ENCODE data around the gene STOX2.

The STOX2 gene

DNA sequence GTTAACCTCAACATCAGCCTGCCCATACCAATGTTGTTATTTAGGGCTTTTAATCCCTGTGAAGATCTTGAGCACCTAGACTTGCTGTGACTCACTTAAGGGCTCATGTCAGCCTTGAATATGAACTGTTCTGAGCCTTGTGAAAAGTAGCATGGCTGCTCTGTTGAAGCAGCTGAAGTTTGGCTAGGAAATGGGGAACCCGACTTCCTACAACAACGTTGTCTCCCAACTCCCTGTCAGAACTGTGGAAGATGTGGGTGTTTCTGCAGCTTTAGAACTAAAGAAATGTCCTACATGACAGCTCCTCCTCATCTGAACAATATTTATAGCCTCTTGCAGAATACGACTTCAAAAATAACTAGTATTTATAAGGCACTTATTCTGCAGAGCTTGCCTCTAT, 27.5 kb downstream of the STOX2 start:
- TF ChIP-seq TAF1 (IDR thresholded peaks at IDR 0.05; ENCODE audit: borderline replicate concordance, insufficient read depth, low read length): no peak
- TF ChIP-seq FOXP2 (optimal IDR thresholded peaks at IDR 0.05; ENCODE audit: borderline replicate concordance, extremely low read depth, extremely low read length, insufficient read depth): no peak
- no peak for TF ChIP-seq SIN3A (IDR thresholded peaks at IDR 0.05; ENCODE audit: borderline replicate concordance, insufficient read depth, low read length)
- TF ChIP-seq, protein P1, sequence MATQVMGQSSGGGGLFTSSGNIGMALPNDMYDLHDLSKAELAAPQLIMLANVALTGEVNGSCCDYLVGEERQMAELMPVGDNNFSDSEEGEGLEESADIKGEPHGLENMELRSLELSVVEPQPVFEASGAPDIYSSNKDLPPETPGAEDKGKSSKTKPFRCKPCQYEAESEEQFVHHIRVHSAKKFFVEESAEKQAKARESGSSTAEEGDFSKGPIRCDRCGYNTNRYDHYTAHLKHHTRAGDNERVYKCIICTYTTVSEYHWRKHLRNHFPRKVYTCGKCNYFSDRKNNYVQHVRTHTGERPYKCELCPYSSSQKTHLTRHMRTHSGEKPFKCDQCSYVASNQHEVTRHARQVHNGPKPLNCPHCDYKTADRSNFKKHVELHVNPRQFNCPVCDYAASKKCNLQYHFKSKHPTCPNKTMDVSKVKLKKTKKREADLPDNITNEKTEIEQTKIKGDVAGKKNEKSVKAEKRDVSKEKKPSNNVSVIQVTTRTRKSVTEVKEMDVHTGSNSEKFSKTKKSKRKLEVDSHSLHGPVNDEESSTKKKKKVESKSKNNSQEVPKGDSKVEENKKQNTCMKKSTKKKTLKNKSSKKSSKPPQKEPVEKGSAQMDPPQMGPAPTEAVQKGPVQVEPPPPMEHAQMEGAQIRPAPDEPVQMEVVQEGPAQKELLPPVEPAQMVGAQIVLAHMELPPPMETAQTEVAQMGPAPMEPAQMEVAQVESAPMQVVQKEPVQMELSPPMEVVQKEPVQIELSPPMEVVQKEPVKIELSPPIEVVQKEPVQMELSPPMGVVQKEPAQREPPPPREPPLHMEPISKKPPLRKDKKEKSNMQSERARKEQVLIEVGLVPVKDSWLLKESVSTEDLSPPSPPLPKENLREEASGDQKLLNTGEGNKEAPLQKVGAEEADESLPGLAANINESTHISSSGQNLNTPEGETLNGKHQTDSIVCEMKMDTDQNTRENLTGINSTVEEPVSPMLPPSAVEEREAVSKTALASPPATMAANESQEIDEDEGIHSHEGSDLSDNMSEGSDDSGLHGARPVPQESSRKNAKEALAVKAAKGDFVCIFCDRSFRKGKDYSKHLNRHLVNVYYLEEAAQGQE (IDR thresholded peaks at IDR 0.05; ENCODE audit: insufficient read depth in 1 of 2, low read depth in 2 of 2, low read length in 2 of 2): no peak
- no peak for TF ChIP-seq POLR2AphosphoS5 (IDR thresholded peaks at IDR 0.05; ENCODE audit: low read depth, low read length)

DNA sequence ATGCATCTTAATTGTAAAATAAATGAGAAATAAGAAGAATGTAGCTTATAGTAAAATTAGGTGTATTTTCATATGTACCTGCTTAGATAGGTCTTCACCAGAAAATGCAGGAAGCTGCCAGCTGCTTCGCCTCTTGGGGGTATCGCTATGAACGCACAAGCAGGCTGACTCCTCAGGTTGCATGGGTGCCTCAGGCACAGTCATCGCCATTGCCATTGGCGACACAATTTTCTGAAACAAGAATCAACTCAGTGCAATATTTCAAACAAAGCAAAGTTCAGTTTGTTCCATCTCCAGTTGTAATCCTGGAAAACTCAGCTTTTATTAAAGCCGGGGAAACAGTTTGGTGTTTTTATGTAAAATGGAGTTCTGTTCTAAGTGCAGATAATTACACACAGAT, 29.7 kb downstream of the STOX2 start:
- TF ChIP-seq, protein P1 (IDR thresholded peaks at IDR 0.05; ENCODE audit: insufficient read depth in 1 of 2, low read depth in 2 of 2, low read length in 2 of 2): no peak
- TF ChIP-seq POLR2AphosphoS5 (IDR thresholded peaks at IDR 0.05; ENCODE audit: low read depth, low read length): no peak
- TF ChIP-seq TAF1 (IDR thresholded peaks at IDR 0.05; ENCODE audit: borderline replicate concordance, insufficient read depth, low read length): no peak
- TF ChIP-seq FOXP2 (optimal IDR thresholded peaks at IDR 0.05; ENCODE audit: borderline replicate concordance, extremely low read depth, extremely low read length, insufficient read depth): no peak
- TF ChIP-seq SIN3A (IDR thresholded peaks at IDR 0.05; ENCODE audit: borderline replicate concordance, insufficient read depth, low read length): no peak

DNA sequence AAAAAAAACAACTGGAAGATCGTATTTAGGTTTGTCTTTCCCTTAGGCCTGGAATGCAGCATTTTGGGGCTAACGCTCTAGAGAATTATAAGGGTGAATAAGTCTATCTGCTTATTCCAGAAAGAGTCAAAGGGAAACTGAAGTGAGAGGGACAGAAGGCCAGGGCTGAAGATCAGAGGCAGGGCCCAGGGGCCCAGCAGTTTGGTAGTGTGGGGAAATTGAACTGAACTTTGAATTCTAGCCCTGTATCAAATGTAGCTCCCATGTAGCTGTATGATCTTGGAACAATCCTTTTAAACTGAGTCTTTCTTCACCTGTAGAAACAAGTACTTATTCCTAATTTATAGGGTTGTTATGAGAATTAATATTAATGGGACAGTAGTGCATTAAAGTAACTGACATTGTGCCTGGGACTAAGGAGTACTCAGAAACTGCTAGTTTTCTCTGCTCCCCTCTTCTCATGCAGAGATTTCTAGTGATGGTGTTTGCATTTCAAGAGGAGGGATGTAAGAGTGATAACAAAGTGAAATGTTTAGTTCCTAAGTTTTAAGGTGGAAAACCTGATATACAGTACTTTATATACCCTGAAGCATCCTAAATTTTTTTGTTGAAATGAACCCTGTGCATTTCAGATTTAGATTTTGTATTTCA, 30.4 kb downstream of the STOX2 start:
- TF ChIP-seq SIN3A (IDR thresholded peaks at IDR 0.05; ENCODE audit: borderline replicate concordance, insufficient read depth, low read length) (no peak), FOXP2 (optimal IDR thresholded peaks at IDR 0.05; ENCODE audit: borderline replicate concordance, extremely low read depth, extremely low read length, insufficient read depth) (no peak)
- TF ChIP-seq, protein P1 (IDR thresholded peaks at IDR 0.05; ENCODE audit: insufficient read depth in 1 of 2, low read depth in 2 of 2, low read length in 2 of 2): no peak

DNA sequence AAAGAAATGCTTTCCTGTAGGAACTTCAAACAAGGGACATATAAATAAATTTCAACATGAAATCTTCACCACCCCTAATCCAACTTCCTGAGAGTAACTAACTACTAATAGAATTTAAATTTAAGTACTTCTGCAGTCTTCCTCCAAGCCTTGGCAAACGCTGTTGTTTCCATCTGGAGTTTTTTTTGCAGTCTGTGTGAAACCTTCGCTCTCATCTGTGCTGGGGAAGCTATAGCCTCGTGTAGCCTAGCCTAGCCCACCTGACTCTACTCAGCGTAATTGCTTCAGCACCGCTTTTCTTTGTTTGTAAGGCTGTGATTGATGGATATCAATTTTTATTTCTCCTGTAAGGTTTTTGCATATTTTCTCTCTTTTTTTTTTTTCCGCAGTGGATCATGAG, 30.9 kb downstream of the STOX2 start:
- TF ChIP-seq TAF1 (IDR thresholded peaks at IDR 0.05; ENCODE audit: borderline replicate concordance, insufficient read depth, low read length) (no peak), SIN3A (IDR thresholded peaks at IDR 0.05; ENCODE audit: borderline replicate concordance, insufficient read depth, low read length) (no peak), POLR2AphosphoS5 (IDR thresholded peaks at IDR 0.05; ENCODE audit: low read depth, low read length) (no peak), FOXP2 (optimal IDR thresholded peaks at IDR 0.05; ENCODE audit: borderline replicate concordance, extremely low read depth, extremely low read length, insufficient read depth) (no peak)
- TF ChIP-seq, protein P1 (IDR thresholded peaks at IDR 0.05; ENCODE audit: insufficient read depth in 1 of 2, low read depth in 2 of 2, low read length in 2 of 2): no peak
